ENCODE results near the gene WRAP53.

- no peak for TF ChIP-seq CTCF (IDR thresholded peaks at IDR 0.05)
- no peak for TF ChIP-seq EP300 (IDR thresholded peaks at IDR 0.05)
- no peak for TF ChIP-seq POLR2A (IDR thresholded peaks at IDR 0.05)
Measured at GRCh38 chr17:7644775-7645174, 43.5 kb upstream of the WRAP53 start.
